Sciatic nerve (tissue), 1 donor: ENCODE measurements around the gene GHSR. TPM values are rescaled to one million over a fixed set of nuclear protein-coding genes. Genes with fewer than 3 reads are reported as not detected.

Source experiments
- total RNA-seq: library from RNA; stranded (reverse); fragmentation: NEBNext Ultra II Directional; extraction: Animal tissue kit (Norgen Biotek cat#: 25700); gene quantifications from one replicate; pipeline ENCODE4 v1.2.1, GENCODE V29; 2021
- donor health status: DM: no; HTN: no; CAD: no.

Gene GHSR
- total RNA-seq, 1 donor from 2014 or later, result not detected

Other genes with a start within 250 kb of the GHSR start
- 36.5 TPM for gene TNFSF10, start 75.0 kb upstream of the GHSR start, total RNA-seq